Measurements from ENCODE around the gene LARGE2. TPM values are rescaled to one million over a fixed set of nuclear protein-coding genes. Genes with fewer than 3 reads are reported as not detected.

Gene LARGE2
- total RNA-seq, 1 donor from 2014 or later: 6.0 TPM

DNA sequence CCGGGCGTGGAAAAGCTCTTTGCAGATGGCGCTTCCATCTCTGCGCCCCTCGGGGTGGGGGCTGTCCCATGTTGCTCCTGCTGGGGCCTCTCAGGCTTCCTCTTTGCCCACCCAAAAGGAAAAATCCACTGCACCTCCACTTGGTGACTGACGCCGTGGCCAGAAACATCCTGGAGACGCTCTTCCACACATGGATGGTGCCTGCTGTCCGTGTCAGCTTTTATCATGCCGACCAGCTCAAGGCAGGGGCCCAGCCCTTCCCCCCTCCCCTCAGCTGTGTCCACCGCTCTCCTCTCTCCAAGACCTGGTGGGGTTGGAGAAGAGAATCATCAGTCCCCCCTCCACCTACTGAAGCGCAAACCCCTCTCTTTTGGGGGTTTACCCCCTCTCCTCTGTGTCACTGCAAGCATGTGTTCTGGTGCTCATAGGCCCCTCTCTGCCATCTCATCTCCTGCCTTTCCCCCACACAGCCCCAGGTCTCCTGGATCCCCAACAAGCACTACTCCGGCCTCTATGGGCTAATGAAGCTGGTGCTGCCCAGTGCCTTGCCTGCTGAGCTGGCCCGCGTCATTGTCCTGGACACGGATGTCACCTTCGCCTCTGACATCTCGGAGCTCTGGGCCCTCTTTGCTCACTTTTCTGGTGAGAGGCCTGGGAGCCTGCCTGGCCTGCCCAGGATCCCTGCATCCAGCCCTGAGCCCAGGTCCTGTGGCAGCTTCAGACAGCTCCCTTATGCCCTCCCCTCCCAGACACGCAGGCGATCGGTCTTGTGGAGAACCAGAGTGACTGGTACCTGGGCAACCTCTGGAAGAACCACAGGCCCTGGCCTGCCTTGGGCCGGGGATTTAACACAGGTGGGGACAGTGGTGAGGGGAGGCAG, 1.8 kb downstream of the LARGE2 start:
- intact Hi-C loops (cut with DNase I): no loop called here
- Histone ChIP-seq H3K4me3 (no peak overlapping the region), H3K27ac (no peak overlapping the region), H3K36me3 (no peaks in the 10 kb centered on the region), H3K9me3 (no peaks in the 10 kb centered on the region), H3K27me3 (peaks cover 19% of the 10 kb centered on the region), H3K4me1 (peaks cover 11% of the 10 kb centered on the region)
- TF ChIP-seq, protein P1, sequence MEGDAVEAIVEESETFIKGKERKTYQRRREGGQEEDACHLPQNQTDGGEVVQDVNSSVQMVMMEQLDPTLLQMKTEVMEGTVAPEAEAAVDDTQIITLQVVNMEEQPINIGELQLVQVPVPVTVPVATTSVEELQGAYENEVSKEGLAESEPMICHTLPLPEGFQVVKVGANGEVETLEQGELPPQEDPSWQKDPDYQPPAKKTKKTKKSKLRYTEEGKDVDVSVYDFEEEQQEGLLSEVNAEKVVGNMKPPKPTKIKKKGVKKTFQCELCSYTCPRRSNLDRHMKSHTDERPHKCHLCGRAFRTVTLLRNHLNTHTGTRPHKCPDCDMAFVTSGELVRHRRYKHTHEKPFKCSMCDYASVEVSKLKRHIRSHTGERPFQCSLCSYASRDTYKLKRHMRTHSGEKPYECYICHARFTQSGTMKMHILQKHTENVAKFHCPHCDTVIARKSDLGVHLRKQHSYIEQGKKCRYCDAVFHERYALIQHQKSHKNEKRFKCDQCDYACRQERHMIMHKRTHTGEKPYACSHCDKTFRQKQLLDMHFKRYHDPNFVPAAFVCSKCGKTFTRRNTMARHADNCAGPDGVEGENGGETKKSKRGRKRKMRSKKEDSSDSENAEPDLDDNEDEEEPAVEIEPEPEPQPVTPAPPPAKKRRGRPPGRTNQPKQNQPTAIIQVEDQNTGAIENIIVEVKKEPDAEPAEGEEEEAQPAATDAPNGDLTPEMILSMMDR (IDR thresholded peaks at IDR 0.05): no peak
- ATAC-seq (no peak), DNase-seq (peak; percentile 60)

DNA sequence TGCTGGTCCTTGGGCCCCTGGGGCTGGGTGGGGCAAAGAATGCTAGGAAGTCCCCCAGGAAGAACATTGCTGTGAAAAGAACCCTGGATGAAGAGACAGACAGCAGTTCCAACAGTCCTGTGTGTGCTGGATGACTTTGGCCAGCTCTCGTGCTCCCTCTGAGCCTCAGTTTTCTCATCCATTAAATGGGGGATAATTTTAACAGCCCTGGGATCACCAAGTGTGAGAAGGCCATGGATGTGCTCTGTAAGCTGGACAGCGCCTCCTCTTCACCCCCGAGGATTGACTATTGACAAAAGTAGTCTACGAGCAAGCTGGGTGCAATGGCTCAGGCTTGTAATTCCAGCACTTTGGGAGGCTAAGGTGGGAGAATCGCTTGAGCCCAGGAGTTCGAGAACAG, 2.5 kb downstream of the LARGE2 start:
- H3K27ac ChIP-seq: no peak overlapping the region

DNA sequence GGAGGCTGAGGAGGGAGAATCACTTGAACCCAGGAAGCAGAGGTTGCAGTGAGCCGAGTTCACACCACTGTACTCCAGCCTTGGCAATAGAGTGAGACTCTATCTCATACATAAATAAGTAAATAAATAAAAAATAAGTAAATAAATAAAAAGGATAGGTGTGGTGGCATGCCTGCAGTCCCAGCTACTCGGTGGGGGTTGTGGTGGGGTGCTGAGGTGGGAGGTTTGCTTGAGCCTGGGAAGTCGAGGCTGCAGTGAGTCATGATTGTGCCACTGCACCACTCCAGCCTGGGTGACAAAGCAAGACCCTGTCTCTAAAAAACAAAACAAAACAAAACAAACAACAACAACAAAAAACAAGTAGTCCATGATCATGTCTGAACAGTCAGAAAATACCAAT, 3.1 kb downstream of the LARGE2 start:
- ATAC-seq (no peak), DNase-seq (peak; percentile 36)
- intact Hi-C loops (cut with DNase I): no loop called here
- TF ChIP-seq, protein P1 (IDR thresholded peaks at IDR 0.05): no peak
- Histone ChIP-seq H3K4me1 (peaks cover 20% of the 10 kb centered on the region), H3K27me3 (peaks cover 19% of the 10 kb centered on the region), H3K4me3 (no peak overlapping the region), H3K9me3 (no peaks in the 10 kb centered on the region), H3K27ac (no peak overlapping the region), H3K36me3 (no peaks in the 10 kb centered on the region)

More for the DNA sequence above, 2.5 kb downstream of the LARGE2 start:
- H3K36me3 ChIP-seq: no peaks in the 10 kb centered on the region
- H3K4me1 ChIP-seq: peaks cover 15% of the 10 kb centered on the region
- H3K9me3 ChIP-seq: no peaks in the 10 kb centered on the region
- DNase-seq (no peak), ATAC-seq (no peak)
- intact Hi-C loops (cut with DNase I): no loop called here
- peaks cover 19% of the 10 kb centered on the region for H3K27me3 ChIP-seq
- no peak overlapping the region for H3K4me3 ChIP-seq
- TF ChIP-seq, protein P1 (IDR thresholded peaks at IDR 0.05): no peak

DNA sequence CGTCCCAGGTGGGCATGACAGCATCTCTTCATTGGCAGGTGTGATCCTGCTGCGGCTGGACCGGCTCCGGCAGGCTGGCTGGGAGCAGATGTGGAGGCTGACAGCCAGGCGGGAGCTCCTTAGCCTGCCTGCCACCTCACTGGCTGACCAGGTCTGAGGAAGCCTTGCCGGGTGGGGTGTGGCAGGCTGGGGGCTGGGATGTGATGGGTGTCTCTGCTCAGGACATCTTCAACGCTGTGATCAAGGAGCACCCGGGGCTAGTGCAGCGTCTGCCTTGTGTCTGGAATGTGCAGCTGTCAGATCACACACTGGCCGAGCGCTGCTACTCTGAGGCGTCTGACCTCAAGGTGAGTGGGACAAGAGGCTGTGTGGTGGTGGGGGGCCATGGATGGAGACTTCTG, 3.5 kb downstream of the LARGE2 start:
- Histone ChIP-seq H3K4me3 (no peak overlapping the region), H3K27me3 (peaks cover 19% of the 10 kb centered on the region), H3K9me3 (no peaks in the 10 kb centered on the region), H3K27ac (no peak overlapping the region), H3K36me3 (no peaks in the 10 kb centered on the region), H3K4me1 (peaks cover 21% of the 10 kb centered on the region)
- DNase-seq (peak; percentile 56), ATAC-seq (no peak)
- intact Hi-C loops (cut with DNase I): no loop called here
- TF ChIP-seq, protein P1 (IDR thresholded peaks at IDR 0.05): no peak

DNA sequence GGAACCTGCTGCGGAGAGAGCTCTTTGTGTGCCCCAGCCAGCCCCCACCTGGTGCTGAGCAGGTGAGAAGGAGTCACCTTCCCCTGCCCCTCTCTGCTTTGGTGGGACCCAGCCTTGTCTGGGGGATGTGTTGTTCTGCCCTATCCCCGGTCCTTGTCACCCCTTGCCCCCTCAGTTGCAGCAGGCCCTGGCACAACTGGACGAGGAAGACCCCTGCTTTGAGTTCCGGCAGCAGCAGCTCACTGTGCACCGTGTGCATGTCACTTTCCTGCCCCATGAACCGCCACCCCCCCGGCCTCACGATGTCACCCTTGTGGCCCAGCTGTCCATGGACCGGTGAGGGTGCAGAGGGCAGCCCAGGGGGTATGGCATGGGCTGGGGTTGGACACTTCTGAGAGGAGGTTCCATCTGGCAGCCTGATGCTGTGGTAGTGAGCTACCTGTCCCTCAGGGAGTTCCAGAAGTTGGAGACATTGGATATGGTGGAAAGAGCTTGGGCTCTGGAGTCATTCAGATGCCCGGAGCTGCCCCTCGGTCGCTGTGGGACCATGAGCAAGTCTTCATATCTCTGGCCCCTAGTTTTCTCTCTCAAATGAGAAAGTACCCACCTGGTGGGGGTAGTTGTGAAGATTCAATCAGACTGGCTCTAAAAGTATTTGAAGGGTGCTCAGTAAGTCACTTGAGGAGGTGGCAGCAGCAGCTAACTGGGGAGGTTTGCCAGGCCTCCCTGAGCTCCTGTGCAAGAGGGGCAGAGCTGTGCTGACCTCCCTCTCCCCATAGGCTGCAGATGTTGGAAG, 4.3 kb downstream of the LARGE2 start:
- peaks cover under 1% of the 10 kb centered on the region for H3K36me3 ChIP-seq

More for the DNA sequence above, 4.3 kb downstream of the LARGE2 start:
- DNase-seq: peak; percentile 61
- Histone ChIP-seq H3K27me3 (peaks cover 16% of the 10 kb centered on the region), H3K4me3 (no peak overlapping the region), H3K9me3 (no peaks in the 10 kb centered on the region), H3K4me1 (peaks cover 16% of the 10 kb centered on the region), H3K27ac (no peak overlapping the region)
- intact Hi-C loops (cut with DNase I): no loop called here
- TF ChIP-seq, protein P1 (IDR thresholded peaks at IDR 0.05): no peak
- ATAC-seq: no peak
